ENCODE results near the gene MRPL58.
"Not testable (repeated sequence)": the region's sequence is repeated elsewhere in the genome, so short reads cannot be mapped to it uniquely, and the experiment has no call there.

The MRPL58 gene

DNA sequence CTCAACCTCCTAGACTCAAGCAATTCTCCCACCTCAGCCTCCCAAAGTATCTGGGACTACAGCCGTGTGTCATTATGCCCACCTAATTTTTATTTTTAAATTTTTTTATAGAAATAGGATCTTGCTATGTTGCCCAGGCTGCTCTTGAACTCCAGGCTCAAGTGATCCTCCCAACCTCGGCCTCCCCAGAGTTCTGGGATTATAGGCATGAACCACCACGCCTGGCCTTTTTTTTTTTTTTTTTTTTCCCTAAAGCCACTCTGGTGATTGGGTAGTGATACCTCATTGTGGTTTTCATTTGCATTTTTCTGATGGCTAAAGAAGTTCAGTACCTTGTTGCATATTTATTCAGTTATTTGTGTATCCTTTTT, 26.3 kb upstream of the MRPL58 start:
- no peak for DNase-seq

DNA sequence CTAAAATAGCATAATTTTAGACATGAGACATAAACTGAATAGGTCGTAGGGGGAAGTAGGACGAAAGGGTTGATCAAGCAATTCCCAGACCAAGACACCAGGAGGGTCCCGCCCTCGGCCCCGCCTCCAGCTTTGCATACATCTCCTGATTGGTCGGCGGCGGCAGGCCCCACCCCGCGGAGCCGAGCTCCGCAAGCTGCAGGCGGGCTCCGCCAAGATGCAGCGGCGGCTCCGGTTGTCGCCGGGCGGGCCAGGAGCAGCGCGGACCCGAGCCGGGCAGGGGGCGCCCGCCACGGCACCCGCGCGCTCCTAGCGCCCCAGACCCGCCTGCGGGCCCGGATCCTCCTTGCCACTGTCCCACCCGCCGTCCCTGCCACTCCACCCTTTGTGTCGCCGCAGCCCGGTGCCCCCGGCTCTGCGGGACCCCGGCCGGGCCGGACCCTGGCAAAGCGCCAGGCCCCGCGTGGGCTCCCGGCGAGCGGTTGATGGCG, 25.0 kb upstream of the MRPL58 start, which contains the start of gene CDR2L:
TSS of gene CDR2L (plus strand) at position 215 of the 491 bp plus-strand sequence. CDS start 412 bp downstream, outside the sequence.
- peak; percentile 88 for DNase-seq

- peak; percentile 95 for DNase-seq
Observed at GRCh38 chr17:74987909-74988711, 24.4 kb upstream of the MRPL58 start.

DNA sequence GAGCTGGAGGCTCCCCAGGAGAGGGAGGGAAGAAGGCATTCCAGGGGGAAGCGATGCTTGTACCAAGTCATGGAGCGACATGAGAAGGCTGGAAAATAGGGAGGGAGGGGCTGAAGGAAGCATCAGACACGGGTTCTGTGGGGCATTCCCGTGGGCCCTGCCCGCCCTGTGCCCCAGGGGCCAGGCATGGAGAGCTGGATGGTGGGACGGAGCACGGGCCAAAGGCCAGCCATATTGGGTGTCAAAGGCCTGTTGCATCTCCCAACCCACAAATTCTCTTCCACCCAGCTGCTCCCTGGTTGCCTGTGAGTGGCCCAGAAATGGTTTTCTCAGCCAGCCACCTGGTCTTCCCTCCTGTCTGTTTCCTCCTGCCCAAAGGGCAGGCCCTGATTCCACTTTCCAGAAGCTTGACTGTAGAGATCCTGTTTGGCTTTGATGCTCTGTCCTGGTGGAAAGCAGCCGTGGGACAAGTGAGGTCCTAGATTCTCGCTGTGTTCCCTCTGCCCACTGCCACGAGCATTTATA, 21.8 kb upstream of the MRPL58 start:
- no peak for DNase-seq

DNA sequence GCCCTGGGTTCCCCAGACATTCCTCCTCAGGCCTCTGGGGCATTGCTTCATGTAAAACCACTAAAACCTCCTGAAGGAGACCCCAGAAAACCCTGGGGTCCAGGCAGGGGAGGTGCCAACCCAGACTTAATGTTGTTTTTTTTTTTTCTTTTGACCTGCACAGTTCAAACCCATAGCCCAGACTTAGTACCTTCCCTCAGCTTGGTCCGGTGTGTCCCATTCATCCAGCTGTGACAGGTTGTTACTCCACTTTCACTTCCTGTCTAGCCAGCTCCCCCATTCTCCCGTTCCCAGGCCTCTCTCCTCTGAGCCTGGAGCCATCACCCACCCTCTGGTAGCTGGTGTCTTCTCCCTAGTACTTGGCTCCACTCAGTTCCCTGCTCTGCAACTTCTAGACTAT, 20.2 kb upstream of the MRPL58 start:
- no peak for DNase-seq

GRCh38 chr17:74994440-74994839, 18.0 kb upstream of the MRPL58 start:
- no peak for DNase-seq

DNA sequence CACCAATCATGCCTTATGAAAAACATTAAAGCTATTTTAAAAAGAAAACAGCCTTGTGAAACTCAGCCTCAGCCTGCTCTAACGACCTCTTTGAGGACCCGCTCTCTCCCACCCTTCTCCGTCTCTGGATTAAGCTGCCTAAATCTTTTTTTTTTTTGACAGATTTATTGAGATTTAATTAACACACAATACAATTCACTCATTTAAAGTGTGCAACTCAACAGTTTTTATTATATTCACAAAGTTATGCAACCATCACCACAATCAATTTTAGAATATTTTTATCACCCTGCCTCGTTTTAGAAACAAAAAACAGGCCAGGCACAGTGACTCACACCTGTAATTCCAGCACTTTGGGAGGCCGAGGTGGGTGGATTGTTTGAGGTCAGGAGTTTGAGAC, 16.6 kb upstream of the MRPL58 start:
- DNase-seq, result no peak

DNA sequence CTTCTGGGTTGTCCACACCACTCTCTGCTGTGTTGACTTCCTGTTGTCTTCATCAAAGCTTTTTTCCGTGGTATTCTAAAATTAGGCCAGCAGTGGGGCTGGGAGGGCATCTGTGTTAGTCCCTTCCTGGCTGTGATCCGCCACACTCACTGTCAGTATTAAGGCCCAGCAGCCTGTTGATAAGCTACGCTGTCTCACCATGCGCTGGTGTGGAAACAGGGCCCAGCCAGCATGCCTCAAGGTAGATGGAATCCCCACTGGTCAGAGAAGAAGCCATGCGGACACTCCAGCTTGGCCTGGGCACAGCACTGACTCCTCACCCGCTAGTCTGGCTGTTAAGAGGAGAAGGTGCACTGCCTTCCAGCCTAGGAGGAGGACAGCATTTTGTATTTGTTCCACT, 13.7 kb upstream of the MRPL58 start:
- DNase-seq, result no peak

- no peak for DNase-seq
Observed at GRCh38 chr17:74999523-74999922, 12.9 kb upstream of the MRPL58 start.

- DNase-seq, result no peak
Observed at GRCh38 chr17:75001915-75002843, 10.3 kb upstream of the MRPL58 start.

GRCh38 chr17:75003070-75003956, 9.2 kb upstream of the MRPL58 start:
- no peak for DNase-seq

DNA sequence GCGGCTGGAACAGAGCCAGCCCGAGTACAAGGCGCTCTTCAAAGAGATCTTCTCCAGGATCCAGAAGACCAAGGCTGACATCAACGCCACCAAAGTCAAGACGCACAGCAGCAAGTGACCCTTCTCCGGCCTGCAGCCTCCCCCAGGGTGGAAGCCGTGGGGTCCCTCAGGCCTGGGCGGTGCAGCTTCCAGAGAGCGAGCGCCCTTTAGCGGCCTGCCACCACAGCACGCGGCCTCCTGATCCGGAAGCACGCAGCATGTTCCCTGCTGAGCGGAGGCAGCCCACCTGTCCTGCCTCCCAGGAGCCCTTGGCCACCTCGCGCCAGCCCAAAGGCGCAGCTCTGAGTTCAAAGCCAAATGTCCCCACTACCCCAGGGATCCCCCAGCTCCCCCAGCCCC, 8.5 kb upstream of the MRPL58 start:
- DNase-seq, result no peak

DNA sequence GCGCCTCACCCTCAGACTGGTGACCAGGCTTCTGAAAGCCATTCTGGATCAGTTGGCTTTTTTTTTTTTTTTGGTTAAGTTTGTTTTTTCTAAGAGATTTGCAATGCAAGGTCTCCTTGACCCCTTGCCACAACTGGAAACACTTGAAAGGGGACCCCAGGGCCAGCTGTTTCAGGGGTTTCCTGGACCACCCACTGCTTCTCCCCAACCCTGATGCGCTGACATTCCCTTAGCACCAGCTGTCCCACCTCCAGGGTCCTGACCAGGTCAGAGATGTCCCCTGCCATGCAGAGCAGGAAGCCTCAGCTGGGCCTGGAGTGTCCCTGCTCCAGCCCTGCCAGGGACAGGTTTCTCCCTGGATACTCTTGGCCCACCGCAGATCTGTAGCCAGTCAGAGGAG, 8.1 kb upstream of the MRPL58 start:
- no peak for DNase-seq

DNA sequence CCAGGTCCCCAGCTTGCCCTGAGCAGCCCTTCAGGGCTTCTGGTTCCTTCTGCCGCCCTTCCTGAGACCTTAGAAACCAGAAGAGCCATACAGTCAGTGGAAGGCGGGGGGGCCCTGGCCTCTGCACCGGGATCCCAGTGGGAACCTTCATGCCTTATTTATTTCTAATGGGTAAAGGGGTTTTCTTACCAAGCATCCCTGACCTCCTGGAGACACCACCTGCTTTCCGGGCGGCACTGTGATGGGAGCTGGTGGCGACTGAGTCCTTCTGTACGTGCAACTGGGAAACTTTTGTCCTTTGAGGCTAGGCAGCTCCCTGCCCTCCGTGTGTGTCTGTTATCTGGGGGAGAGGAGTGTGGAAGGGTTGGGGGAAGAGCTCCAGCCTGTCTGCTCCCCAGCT, 7.2 kb upstream of the MRPL58 start:
- DNase-seq, result no peak

DNA sequence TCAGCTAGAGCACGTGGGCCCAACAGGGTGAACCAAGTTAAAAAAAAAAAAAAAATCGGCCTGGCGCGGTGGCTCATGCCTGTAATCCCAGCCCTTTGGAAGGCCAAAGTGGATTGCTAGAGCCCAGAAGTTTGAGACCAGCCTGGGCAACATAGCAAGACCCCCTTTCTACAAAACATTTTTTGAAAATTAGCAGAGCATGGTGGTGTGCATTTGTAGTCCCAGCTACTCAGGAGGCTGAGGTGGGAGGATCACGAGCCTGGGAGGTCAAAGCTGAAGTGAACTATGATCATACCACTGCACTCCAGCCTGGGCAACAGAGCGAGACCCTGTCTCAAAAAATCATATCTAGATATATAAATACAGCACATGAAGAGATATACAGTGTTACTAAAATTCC, 6.4 kb upstream of the MRPL58 start:
- DNase-seq, result not testable (repeated sequence)

DNA sequence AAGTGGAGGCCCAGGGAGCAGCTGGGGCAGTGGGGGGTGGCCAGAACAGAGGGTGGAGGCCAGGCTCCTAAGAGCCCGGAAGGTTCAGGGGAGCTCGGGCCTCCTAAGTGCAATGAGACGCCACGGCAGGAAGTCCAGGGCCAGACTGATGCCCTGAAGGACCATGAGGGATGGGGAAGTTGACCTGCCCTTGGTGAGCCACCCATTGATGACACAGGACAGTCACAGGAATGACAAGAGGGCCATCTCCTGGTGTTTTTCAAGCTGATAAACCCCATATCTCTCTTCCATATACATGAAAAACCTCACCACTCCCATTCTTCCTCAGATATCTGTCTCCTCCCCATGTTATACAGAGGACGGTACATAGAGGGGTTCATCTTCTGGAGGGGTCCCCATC, 5.8 kb upstream of the MRPL58 start:
- no peak for DNase-seq

DNA sequence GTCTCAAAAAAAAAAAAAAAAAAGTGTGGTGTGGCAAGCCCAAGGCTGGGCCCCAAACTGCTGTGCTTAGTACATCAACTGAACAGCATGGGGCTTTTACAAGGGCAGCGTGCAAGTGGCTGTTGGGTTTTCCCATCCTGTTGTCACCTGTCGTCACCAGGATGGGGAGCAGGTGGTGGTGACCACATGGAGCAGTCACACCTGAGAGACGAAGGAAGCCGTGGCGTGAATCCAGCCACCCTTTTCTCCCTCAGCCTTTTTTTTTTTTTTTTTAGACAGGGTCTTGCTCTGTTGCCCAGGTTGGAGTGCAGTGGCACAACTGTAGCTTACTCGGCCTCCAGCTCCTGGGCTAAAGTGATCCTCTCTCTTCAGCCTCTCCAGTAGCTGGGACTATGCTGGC, 4.1 kb upstream of the MRPL58 start:
- no peak for DNase-seq

- no peak for DNase-seq
Observed at GRCh38 chr17:75009139-75009724, 3.2 kb upstream of the MRPL58 start.

- DNase-seq, result no peak
Observed at GRCh38 chr17:75010683-75011400, 1.6 kb upstream of the MRPL58 start.

GRCh38 chr17:75011401-75012095, 922 bp upstream of the MRPL58 start:
- no peak for DNase-seq

DNA sequence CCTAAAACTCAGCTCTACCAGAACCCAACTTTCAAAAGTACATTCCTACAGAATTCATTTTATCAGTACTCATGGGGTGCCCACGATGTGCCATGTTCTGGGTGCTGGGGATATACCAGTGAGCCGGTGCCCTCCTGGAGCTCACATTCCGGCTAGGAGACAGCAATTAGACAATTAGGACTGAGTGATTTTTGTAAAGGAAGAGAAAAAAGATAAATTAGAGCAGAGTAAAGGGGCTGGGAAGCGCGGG, 449 bp upstream of the MRPL58 start:
- no peak for DNase-seq

Data from right kidney (tissue), 1 donor.